ENCODE measurements around the gene ARFIP1. TPM values are rescaled to one million over a fixed set of nuclear protein-coding genes. Genes with fewer than 3 reads are reported as not detected.
A peak's percentile ranks its signal among the peaks of the same experiment; 100 is the strongest.

The ARFIP1 gene
- total RNA-seq, 1 donor from 2014 or later = 41.6 TPM

DNA sequence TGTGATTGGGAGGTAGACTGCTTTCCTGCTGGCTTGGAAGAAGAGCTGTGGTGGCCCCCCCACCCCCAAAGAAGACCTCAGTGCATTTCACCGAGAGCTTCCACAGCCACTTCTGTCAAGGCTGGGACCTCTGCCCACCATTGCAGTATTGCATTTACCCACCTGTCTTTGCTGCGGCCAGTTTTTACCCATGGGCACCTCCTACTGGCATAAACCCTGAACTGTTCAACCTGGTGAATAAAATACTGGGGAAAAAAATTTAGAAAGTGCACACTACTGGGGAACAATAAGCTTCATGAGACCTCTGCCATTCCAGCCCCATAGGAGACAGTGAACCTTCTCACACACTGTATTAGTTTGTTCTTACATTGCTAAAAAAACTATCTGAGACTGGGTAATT is 40.3 kb downstream of the ARFIP1 start:
- TF ChIP-seq, protein P1, sequence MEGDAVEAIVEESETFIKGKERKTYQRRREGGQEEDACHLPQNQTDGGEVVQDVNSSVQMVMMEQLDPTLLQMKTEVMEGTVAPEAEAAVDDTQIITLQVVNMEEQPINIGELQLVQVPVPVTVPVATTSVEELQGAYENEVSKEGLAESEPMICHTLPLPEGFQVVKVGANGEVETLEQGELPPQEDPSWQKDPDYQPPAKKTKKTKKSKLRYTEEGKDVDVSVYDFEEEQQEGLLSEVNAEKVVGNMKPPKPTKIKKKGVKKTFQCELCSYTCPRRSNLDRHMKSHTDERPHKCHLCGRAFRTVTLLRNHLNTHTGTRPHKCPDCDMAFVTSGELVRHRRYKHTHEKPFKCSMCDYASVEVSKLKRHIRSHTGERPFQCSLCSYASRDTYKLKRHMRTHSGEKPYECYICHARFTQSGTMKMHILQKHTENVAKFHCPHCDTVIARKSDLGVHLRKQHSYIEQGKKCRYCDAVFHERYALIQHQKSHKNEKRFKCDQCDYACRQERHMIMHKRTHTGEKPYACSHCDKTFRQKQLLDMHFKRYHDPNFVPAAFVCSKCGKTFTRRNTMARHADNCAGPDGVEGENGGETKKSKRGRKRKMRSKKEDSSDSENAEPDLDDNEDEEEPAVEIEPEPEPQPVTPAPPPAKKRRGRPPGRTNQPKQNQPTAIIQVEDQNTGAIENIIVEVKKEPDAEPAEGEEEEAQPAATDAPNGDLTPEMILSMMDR (IDR thresholded peaks at IDR 0.05; ENCODE audit: unreplicated experiment) = peak; percentile 13
- H3K27me3 Mint-ChIP-seq (ENCODE audit: unreplicated experiment) = peaks cover 5% of the 10 kb centered on the region
- peaks cover 37% of the 10 kb centered on the region for H3K4me1 Mint-ChIP-seq (ENCODE audit: unreplicated experiment)
- peaks cover 70% of the 10 kb centered on the region for H3K36me3 Mint-ChIP-seq (ENCODE audit: low read depth, unreplicated experiment)
- H3K27ac Mint-ChIP-seq (ENCODE audit: unreplicated experiment) = peak overlapping the region; percentile 75
- H3K4me3 Mint-ChIP-seq (ENCODE audit: unreplicated experiment) = peak overlapping the region; percentile 65
- H3K9me3 Mint-ChIP-seq (ENCODE audit: unreplicated experiment) = peaks cover 4% of the 10 kb centered on the region
- no peak for DNase-seq (ENCODE audit: low spot score)

DNA sequence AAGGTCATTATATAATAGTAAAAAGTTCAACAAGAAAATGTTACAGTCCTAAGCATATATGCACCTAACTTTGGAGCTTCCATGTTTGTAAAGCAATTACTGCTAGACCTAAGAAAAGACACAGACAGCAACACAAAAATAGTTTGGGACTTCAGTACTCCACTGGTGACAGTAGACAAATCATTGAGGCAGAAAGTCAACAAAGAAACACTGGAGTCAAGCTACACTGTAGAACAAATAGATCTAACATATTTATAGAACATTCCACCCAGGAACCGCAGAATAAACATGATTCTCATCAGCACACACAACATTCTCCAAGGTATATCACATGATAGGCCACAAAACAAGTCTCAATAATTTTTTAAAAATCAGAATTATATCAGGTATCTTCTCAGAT is 42.6 kb downstream of the ARFIP1 start:
- no peak for DNase-seq (ENCODE audit: low spot score)
- H3K4me3 Mint-ChIP-seq (ENCODE audit: unreplicated experiment) = no peak overlapping the region
- no peak overlapping the region for H3K27ac Mint-ChIP-seq (ENCODE audit: unreplicated experiment)
- TF ChIP-seq, protein P1 (IDR thresholded peaks at IDR 0.05; ENCODE audit: unreplicated experiment) = no peak
- H3K27me3 Mint-ChIP-seq (ENCODE audit: unreplicated experiment) = peaks cover 5% of the 10 kb centered on the region
- H3K4me1 Mint-ChIP-seq (ENCODE audit: unreplicated experiment) = peaks cover 25% of the 10 kb centered on the region
- no peaks in the 10 kb centered on the region for H3K9me3 Mint-ChIP-seq (ENCODE audit: unreplicated experiment)
- peaks cover 55% of the 10 kb centered on the region for H3K36me3 Mint-ChIP-seq (ENCODE audit: low read depth, unreplicated experiment)

DNA sequence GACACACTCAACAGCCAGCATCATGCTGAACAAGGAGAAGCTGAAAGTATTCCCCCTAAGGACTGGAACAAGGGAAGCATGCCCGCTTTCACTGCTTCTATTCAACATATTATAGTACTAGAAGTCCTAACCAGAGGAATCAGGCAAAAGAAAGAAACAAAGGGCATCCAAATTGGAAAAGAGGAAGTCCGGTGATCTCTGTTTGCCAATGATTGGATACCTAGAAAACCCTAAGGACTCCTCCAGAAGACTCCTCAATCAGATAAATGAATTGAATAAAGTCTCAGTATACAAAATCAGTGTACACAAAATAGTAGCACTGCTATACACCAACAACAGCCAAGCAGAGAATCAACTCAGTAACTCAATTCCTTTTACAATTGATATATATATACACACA is 44.8 kb downstream of the ARFIP1 start:
- Mint-ChIP-seq H3K27me3 (ENCODE audit: unreplicated experiment) (peaks cover 2% of the 10 kb centered on the region), H3K36me3 (ENCODE audit: low read depth, unreplicated experiment) (peaks cover 49% of the 10 kb centered on the region), H3K4me3 (ENCODE audit: unreplicated experiment) (no peak overlapping the region), H3K27ac (ENCODE audit: unreplicated experiment) (no peak overlapping the region), H3K4me1 (ENCODE audit: unreplicated experiment) (peaks cover 13% of the 10 kb centered on the region), H3K9me3 (ENCODE audit: unreplicated experiment) (no peaks in the 10 kb centered on the region)
- TF ChIP-seq, protein P1 (IDR thresholded peaks at IDR 0.05; ENCODE audit: unreplicated experiment) = no peak
- no peak for DNase-seq (ENCODE audit: low spot score)

- H3K9me3 Mint-ChIP-seq (ENCODE audit: unreplicated experiment) = no peaks in the 10 kb centered on the region
- H3K36me3 Mint-ChIP-seq (ENCODE audit: low read depth, unreplicated experiment) = peaks cover 41% of the 10 kb centered on the region
- no peak overlapping the region for H3K27ac Mint-ChIP-seq (ENCODE audit: unreplicated experiment)
- no peak overlapping the region for H3K4me3 Mint-ChIP-seq (ENCODE audit: unreplicated experiment)
- no peak for DNase-seq (ENCODE audit: low spot score)
- TF ChIP-seq, protein P1 (IDR thresholded peaks at IDR 0.05; ENCODE audit: unreplicated experiment) = no peak
- H3K4me1 Mint-ChIP-seq (ENCODE audit: unreplicated experiment) = peaks cover 7% of the 10 kb centered on the region
- H3K27me3 Mint-ChIP-seq (ENCODE audit: unreplicated experiment) = peaks cover 2% of the 10 kb centered on the region
These were observed 45.6 kb downstream of the ARFIP1 start for GRCh38 chr4:152825336-152825735.

DNA sequence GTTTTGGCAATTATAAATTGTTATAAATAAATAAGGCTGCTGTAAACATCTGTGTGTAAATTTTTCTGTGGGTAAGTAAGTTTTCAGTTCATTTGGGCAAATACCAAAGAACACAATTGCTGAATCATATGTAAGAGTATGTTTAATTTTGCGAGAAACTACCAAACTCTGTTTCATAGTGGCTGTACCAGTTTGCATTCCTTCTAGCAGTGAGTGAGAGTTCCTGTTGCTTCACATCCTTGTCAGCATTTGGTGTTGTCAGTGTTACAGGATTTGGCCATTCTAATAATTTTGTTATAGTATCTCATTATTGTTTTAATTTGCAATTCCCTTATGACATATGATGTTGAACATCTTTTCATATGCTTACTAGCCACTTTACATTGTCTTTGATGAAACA is 48.4 kb downstream of the ARFIP1 start:
- Mint-ChIP-seq H3K4me3 (ENCODE audit: unreplicated experiment) (no peak overlapping the region), H3K9me3 (ENCODE audit: unreplicated experiment) (no peaks in the 10 kb centered on the region), H3K27me3 (ENCODE audit: unreplicated experiment) (peaks cover 2% of the 10 kb centered on the region), H3K4me1 (ENCODE audit: unreplicated experiment) (no peaks in the 10 kb centered on the region), H3K36me3 (ENCODE audit: low read depth, unreplicated experiment) (peaks cover 25% of the 10 kb centered on the region), H3K27ac (ENCODE audit: unreplicated experiment) (no peak overlapping the region)
- TF ChIP-seq, protein P1 (IDR thresholded peaks at IDR 0.05; ENCODE audit: unreplicated experiment) = no peak
- no peak for DNase-seq (ENCODE audit: low spot score)
